ENCODE results near the gene RPA1. TPM values are rescaled to one million over a fixed set of nuclear protein-coding genes. Genes with fewer than 3 reads are reported as not detected.
"Not testable (repeated sequence)": the region's sequence is repeated elsewhere in the genome, so short reads cannot be mapped to it uniquely, and the experiment has no call there.

Gene RPA1
- polyA plus RNA-seq, 1 experiment: 67.9 TPM

DNA sequence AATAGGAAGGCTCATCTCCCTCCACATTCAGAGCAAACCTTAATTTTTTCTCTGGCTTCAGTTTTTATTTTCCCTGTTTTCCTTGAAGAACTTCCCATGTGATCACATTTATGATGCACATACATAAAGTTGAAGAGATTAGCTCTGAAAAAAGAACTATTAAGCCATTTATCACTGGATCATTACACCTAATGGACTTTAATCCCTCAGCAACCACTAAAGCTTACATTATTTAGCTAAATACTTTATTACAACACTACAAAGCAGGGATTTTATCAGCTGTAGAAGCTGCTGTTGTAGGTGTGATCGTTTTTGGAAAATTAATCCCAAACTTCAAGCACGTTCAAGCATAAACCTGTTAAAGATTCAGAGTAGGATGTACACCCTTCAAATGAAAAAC, 21.2 kb upstream of the RPA1 start:
- no peak for DNase-seq (ENCODE audit: low read depth)
- ChIA-PET POLR2A (no interaction called here), CTCF (no interaction called here)
- Histone ChIP-seq H3K36me3 (ENCODE audit: control insufficient read depth, insufficient read depth, low read length) (no peaks in the 10 kb centered on the region), H3K27me3 (ENCODE audit: control insufficient read depth, insufficient read depth, low read length) (no peaks in the 10 kb centered on the region), H3K4me3 (ENCODE audit: low read depth, low read length) (no peak overlapping the region)
- TF ChIP-seq, protein P1, sequence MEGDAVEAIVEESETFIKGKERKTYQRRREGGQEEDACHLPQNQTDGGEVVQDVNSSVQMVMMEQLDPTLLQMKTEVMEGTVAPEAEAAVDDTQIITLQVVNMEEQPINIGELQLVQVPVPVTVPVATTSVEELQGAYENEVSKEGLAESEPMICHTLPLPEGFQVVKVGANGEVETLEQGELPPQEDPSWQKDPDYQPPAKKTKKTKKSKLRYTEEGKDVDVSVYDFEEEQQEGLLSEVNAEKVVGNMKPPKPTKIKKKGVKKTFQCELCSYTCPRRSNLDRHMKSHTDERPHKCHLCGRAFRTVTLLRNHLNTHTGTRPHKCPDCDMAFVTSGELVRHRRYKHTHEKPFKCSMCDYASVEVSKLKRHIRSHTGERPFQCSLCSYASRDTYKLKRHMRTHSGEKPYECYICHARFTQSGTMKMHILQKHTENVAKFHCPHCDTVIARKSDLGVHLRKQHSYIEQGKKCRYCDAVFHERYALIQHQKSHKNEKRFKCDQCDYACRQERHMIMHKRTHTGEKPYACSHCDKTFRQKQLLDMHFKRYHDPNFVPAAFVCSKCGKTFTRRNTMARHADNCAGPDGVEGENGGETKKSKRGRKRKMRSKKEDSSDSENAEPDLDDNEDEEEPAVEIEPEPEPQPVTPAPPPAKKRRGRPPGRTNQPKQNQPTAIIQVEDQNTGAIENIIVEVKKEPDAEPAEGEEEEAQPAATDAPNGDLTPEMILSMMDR (IDR thresholded peaks at IDR 0.05; ENCODE audit: insufficient read depth, low read depth, low read length): no peak

- H3K4me3 ChIP-seq (ENCODE audit: low read depth, low read length); DNase-seq (ENCODE audit: low read depth); H3K36me3 ChIP-seq (ENCODE audit: control insufficient read depth, insufficient read depth, low read length); H3K27me3 ChIP-seq (ENCODE audit: control insufficient read depth, insufficient read depth, low read length); POLR2A ChIA-PET: not testable (repeated sequence)
- CTCF ChIA-PET: interaction anchor here (0.6 kb wide), 1 partner anchor 127 kb away, joined by 3 read pairs; no protein-coding TSS in a partner anchor
Measured at GRCh38 chr17:1809815-1810214, 20.0 kb upstream of the RPA1 start.

DNA sequence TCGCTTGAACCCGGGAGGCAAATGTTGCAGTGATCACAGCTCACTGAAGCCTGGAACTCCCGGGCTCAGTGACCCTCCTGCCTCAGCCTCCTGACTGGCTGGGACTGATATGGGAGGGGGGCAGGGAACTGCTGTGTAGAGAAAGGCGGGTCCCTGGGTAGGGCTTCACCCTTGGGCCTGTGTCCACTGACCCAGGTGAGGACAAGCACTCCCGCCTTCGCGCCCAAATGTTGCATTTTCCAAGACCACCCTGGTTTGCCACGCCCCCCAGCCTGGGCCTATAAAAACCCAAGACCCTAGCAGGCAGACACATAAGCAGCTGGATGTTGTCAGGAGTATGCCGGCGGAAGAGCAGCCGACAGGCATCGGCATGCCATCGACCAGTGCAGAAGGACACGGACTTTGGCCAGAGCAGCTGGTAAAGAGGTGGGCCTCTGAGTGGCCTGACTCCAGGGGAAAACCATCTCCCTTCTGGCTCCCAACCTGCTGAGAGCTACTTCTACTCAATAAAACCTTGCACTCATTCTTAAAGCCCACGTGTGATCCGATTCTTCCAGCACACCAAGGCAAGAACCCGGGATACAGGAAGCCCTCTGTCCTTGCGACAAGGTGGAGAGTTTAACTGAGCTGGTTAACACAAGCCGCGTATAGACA, 19.2 kb upstream of the RPA1 start:
- CTCF ChIA-PET: interaction anchor here (0.6 kb wide), 1 partner anchor 12 kb away, joined by 3 read pairs; no protein-coding TSS in a partner anchor
- TF ChIP-seq, protein P1 (IDR thresholded peaks at IDR 0.05; ENCODE audit: insufficient read depth, low read depth, low read length): no peak
- DNase-seq (ENCODE audit: low read depth): no peak
- Histone ChIP-seq H3K36me3 (ENCODE audit: control insufficient read depth, insufficient read depth, low read length) (no peaks in the 10 kb centered on the region), H3K27me3 (ENCODE audit: control insufficient read depth, insufficient read depth, low read length) (no peaks in the 10 kb centered on the region), H3K4me3 (ENCODE audit: low read depth, low read length) (no peak overlapping the region)
- POLR2A ChIA-PET: no interaction called here

GRCh38 chr17:1813088-1813487, 16.7 kb upstream of the RPA1 start:
- no peak for DNase-seq (ENCODE audit: low read depth)
- POLR2A ChIA-PET: interaction anchor here (0.6 kb wide), 1 partner anchor 163 kb away, joined by 4 read pairs; the partner anchor contains the start of gene RILP
- CTCF ChIA-PET: no interaction called here
- no peak overlapping the region for H3K4me3 ChIP-seq (ENCODE audit: low read depth, low read length)
- no peaks in the 10 kb centered on the region for H3K36me3 ChIP-seq (ENCODE audit: control insufficient read depth, insufficient read depth, low read length)
- H3K27me3 ChIP-seq (ENCODE audit: control insufficient read depth, insufficient read depth, low read length): no peaks in the 10 kb centered on the region
- TF ChIP-seq, protein P1 (IDR thresholded peaks at IDR 0.05; ENCODE audit: insufficient read depth, low read depth, low read length): no peak

GRCh38 chr17:1820528-1821252, 9.1 kb upstream of the RPA1 start:
- ChIA-PET POLR2A (no interaction called here), CTCF (interaction anchor here (1.3 to 1.7 kb wide), 2 partner anchors 14 to 171 kb away, joined by 3 read pairs; partner anchors contain the start of gene RILP)
- H3K36me3 ChIP-seq (ENCODE audit: control insufficient read depth, insufficient read depth, low read length): no peaks in the 10 kb centered on the region
- no peak for DNase-seq (ENCODE audit: low read depth)
- TF ChIP-seq, protein P1 (IDR thresholded peaks at IDR 0.05; ENCODE audit: insufficient read depth, low read depth, low read length): no peak
- H3K27me3 ChIP-seq (ENCODE audit: control insufficient read depth, insufficient read depth, low read length): no peaks in the 10 kb centered on the region
- H3K4me3 ChIP-seq (ENCODE audit: low read depth, low read length): no peak overlapping the region

All from BJ (cell line).